Measurements from ENCODE around the gene GRIA2. TPM values are rescaled to one million over a fixed set of nuclear protein-coding genes. Genes with fewer than 3 reads are reported as not detected.

The GRIA2 gene
- total RNA-seq, 3 donors from 2014 or later, result 0.36 to 1.7 TPM; not detected in 1

GRCh38 chr4:157221895-157222770 is 1.6 kb downstream of the GRIA2 start:
- no peak for ATAC-seq
- Histone ChIP-seq H3K4me3 (no peak overlapping the region), H3K4me1 (ENCODE audit: low read depth) (no peaks in the 10 kb centered on the region), H3K9me3 (no peaks in the 10 kb centered on the region), H3K36me3 (ENCODE audit: low read depth) (no peaks in the 10 kb centered on the region)
- intact Hi-C loops (cut with DNase I, micrococcal nuclease), result no loop called here
- TF ChIP-seq CTCF (IDR thresholded peaks at IDR 0.05), result no peak
- peak in 1 of 3 donors; percentile 45 for DNase-seq

DNA sequence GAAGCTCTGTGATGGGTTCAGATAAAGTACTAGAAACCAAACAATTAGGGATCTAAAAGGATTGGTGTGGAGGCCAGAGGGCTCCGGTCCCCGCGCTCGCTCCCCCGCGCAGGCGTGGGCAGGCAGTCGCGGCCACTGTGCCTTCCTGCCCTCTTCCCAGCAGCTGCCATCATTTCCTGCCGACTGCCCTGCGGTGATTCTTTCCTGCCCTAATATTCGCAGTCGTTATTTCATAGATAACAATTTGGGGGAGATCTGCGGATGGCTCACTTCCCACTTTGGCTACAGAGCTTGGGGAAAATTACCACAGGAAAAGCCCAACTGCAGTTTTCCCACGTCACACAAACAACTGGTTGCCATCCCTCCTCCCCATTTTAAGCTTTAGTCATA is 2.2 kb downstream of the GRIA2 start:
- Histone ChIP-seq H3K36me3 (ENCODE audit: low read depth) (no peaks in the 10 kb centered on the region), H3K9me3 (no peaks in the 10 kb centered on the region), H3K4me1 (ENCODE audit: low read depth) (no peaks in the 10 kb centered on the region), H3K4me3 (no peak overlapping the region)
- DNase-seq (no peak), ATAC-seq (no peak)
- TF ChIP-seq CTCF (IDR thresholded peaks at IDR 0.05), result no peak
- intact Hi-C loops (cut with DNase I, micrococcal nuclease), result no loop called here

GRCh38 chr4:157223456-157223855 is 2.9 kb downstream of the GRIA2 start:
- Histone ChIP-seq H3K36me3 (ENCODE audit: low read depth) (no peaks in the 10 kb centered on the region), H3K4me1 (ENCODE audit: low read depth) (no peaks in the 10 kb centered on the region), H3K4me3 (no peak overlapping the region), H3K9me3 (no peaks in the 10 kb centered on the region)
- no peak for TF ChIP-seq CTCF (IDR thresholded peaks at IDR 0.05)
- no peak for DNase-seq
- intact Hi-C loops (cut with DNase I, micrococcal nuclease), result no loop called here
- ATAC-seq, result no peak

GRCh38 chr4:157225096-157225495 is 4.6 kb downstream of the GRIA2 start:
- intact Hi-C loops (cut with DNase I, micrococcal nuclease), result no loop called here
- DNase-seq (no peak), ATAC-seq (no peak)
- no peaks in the 10 kb centered on the region for H3K9me3 ChIP-seq
- no peaks in the 10 kb centered on the region for H3K36me3 ChIP-seq (ENCODE audit: low read depth)
- no peaks in the 10 kb centered on the region for H3K4me1 ChIP-seq (ENCODE audit: low read depth)
- H3K4me3 ChIP-seq, result no peak overlapping the region
- no peak for TF ChIP-seq CTCF (IDR thresholded peaks at IDR 0.05)

DNA sequence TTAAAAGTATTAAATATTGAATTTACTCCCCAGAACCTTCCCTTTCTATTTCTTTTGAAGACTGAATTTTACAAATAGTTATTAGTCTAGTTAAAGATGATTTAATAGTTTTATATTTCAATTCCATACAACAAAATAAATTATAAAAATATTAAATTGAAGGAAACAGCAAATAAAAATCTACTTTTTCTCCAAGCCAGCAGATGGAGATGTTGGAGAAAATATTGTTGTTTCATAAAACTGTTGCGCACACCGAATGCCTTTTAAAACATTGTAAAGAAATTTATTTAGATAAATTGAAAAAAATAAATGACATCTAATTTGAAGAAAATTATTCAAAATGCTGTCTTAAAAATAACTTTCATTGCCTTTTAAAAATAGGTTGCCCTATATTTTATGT is 5.5 kb downstream of the GRIA2 start:
- intact Hi-C loops (cut with DNase I, micrococcal nuclease), result no loop called here
- Histone ChIP-seq H3K9me3 (no peaks in the 10 kb centered on the region), H3K4me3 (no peak overlapping the region), H3K36me3 (ENCODE audit: low read depth) (no peaks in the 10 kb centered on the region), H3K4me1 (ENCODE audit: low read depth) (no peaks in the 10 kb centered on the region)
- ATAC-seq, result no peak
- no peak for TF ChIP-seq CTCF (IDR thresholded peaks at IDR 0.05)
- DNase-seq, result no peak
